Measurements from ENCODE around the gene TMEM41A.
"Not testable (repeated sequence)": the region's sequence is repeated elsewhere in the genome, so short reads cannot be mapped to it uniquely, and the experiment has no call there.

Gene TMEM41A

DNA sequence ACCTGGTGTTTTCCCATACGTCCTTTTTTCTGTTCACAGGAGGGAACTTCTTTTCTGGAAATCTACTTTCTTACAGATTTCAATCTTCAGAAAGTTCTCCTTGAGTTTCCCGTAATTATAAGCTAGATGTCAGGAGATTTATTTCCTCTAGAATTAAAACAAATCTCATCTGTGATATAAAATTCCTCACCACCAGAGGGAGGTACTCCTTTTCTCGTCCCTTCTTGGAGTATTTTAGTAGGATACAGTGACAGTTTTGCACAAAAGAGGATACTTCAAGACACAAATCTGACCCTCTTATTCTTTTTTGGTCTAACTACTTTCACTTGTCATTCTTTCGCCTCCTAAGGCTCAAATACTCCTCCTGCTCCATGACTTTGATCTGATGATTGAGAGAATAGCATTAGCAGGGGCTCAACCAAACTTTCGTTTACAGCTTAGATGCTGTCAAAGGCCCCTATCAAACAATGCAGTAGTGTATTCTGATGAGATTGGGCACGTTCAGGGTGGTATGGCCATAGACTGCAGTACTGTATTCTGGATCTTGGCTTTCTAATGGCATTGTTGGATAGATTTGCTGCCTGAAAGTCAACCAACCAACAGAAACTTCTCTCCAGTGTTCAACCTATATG lies 38.0 kb downstream of the TMEM41A start:
- H3K4me3 ChIP-seq (ENCODE audit: low read length) = no peak overlapping the region
- H3K27ac ChIP-seq (ENCODE audit: low read length) = no peak overlapping the region
- H3K9ac ChIP-seq (ENCODE audit: low read length) = no peak overlapping the region
- no peak overlapping the region for H3K4me2 ChIP-seq (ENCODE audit: low read length)
- no peaks in the 10 kb centered on the region for H3K9me3 ChIP-seq (ENCODE audit: insufficient read depth, low read length)
- no peaks in the 10 kb centered on the region for H3K79me2 ChIP-seq (ENCODE audit: low read length)
- H4K20me1 ChIP-seq (ENCODE audit: insufficient read depth, low read length) = no peaks in the 10 kb centered on the region
- TF ChIP-seq, protein P1, sequence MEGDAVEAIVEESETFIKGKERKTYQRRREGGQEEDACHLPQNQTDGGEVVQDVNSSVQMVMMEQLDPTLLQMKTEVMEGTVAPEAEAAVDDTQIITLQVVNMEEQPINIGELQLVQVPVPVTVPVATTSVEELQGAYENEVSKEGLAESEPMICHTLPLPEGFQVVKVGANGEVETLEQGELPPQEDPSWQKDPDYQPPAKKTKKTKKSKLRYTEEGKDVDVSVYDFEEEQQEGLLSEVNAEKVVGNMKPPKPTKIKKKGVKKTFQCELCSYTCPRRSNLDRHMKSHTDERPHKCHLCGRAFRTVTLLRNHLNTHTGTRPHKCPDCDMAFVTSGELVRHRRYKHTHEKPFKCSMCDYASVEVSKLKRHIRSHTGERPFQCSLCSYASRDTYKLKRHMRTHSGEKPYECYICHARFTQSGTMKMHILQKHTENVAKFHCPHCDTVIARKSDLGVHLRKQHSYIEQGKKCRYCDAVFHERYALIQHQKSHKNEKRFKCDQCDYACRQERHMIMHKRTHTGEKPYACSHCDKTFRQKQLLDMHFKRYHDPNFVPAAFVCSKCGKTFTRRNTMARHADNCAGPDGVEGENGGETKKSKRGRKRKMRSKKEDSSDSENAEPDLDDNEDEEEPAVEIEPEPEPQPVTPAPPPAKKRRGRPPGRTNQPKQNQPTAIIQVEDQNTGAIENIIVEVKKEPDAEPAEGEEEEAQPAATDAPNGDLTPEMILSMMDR (IDR thresholded peaks at IDR 0.05; ENCODE audit: low read depth, low read length) = peak; percentile 55
- TF ChIP-seq EZH2phosphoT487 (IDR thresholded peaks at IDR 0.05; ENCODE audit: low read depth) = no peak
- no peaks in the 10 kb centered on the region for H3K27me3 ChIP-seq (ENCODE audit: low read depth, low read length)
- peaks cover 4% of the 10 kb centered on the region for H3K4me1 ChIP-seq (ENCODE audit: low read length)
- no peaks in the 10 kb centered on the region for H3K36me3 ChIP-seq (replicated peaks; ENCODE audit: low read depth, low read length)
- H2AFZ ChIP-seq (ENCODE audit: low read depth, low read length) = no peak overlapping the region

DNA sequence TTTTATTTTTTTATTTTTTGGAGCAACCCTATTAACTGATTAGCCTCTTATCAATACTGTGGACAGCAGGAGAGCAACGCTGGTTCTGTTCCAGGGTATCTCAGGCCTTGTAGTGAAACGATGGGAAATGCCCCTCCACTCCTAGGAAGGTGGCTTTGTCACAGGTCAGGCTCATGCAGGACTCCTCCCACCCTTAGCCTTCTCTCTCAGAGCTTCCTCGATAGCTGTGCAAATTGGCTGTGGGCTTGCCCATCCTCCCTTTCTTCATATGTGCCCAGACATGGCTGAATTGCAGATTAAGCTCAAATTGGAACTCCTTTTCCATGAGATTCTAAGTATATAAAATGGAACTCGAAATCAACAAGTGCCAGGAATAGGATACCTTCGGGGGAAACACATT lies 38.5 kb downstream of the TMEM41A start:
- H3K9me3 ChIP-seq (ENCODE audit: insufficient read depth, low read length) = no peaks in the 10 kb centered on the region
- H3K4me2 ChIP-seq (ENCODE audit: low read length) = no peak overlapping the region
- no peaks in the 10 kb centered on the region for H3K27me3 ChIP-seq (ENCODE audit: low read depth, low read length)
- H3K4me3 ChIP-seq (ENCODE audit: low read length) = no peak overlapping the region
- H3K36me3 ChIP-seq (replicated peaks; ENCODE audit: low read depth, low read length) = no peaks in the 10 kb centered on the region
- H3K79me2 ChIP-seq (ENCODE audit: low read length) = no peaks in the 10 kb centered on the region
- H4K20me1 ChIP-seq (ENCODE audit: insufficient read depth, low read length) = no peaks in the 10 kb centered on the region
- no peak overlapping the region for H2AFZ ChIP-seq (ENCODE audit: low read depth, low read length)
- no peak overlapping the region for H3K9ac ChIP-seq (ENCODE audit: low read length)
- H3K4me1 ChIP-seq (ENCODE audit: low read length) = no peaks in the 10 kb centered on the region
- H3K27ac ChIP-seq (ENCODE audit: low read length) = no peak overlapping the region
- no peak for TF ChIP-seq EZH2phosphoT487 (IDR thresholded peaks at IDR 0.05; ENCODE audit: low read depth)
- TF ChIP-seq, protein P1 (IDR thresholded peaks at IDR 0.05; ENCODE audit: low read depth, low read length) = no peak

DNA sequence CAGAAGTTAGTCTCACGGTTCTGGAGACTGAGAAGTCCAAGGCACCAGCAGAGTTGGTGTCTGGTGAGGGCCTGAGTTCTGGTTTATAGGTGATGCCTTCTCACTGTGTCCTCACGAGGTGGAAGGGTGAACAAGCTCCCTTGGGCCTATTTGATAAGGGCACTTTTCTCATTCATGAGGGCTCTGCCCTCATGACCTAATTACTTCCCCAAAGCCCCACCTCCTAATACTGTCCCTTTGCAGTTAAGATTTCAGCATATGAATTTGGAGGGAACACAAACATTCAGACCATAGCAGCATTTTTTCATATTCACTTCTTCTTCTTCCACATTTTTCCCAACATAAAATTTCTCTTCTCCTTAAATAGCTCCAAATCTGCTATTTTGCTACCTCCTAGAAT lies 41.5 kb downstream of the TMEM41A start:
- Histone ChIP-seq H3K27me3 (ENCODE audit: low read depth, low read length) (no peaks in the 10 kb centered on the region), H3K4me3 (ENCODE audit: low read length) (no peak overlapping the region), H3K4me1 (ENCODE audit: low read length) (no peaks in the 10 kb centered on the region), H3K9ac (ENCODE audit: low read length) (no peak overlapping the region), H2AFZ (ENCODE audit: low read depth, low read length) (no peak overlapping the region), H3K36me3 (replicated peaks; ENCODE audit: low read depth, low read length) (no peaks in the 10 kb centered on the region), H3K9me3 (ENCODE audit: insufficient read depth, low read length) (no peaks in the 10 kb centered on the region), H3K27ac (ENCODE audit: low read length) (no peak overlapping the region), H4K20me1 (ENCODE audit: insufficient read depth, low read length) (no peaks in the 10 kb centered on the region), H3K79me2 (ENCODE audit: low read length) (no peaks in the 10 kb centered on the region), H3K4me2 (ENCODE audit: low read length) (no peak overlapping the region)
- TF ChIP-seq, protein P1 (IDR thresholded peaks at IDR 0.05; ENCODE audit: low read depth, low read length) = no peak
- TF ChIP-seq EZH2phosphoT487 (IDR thresholded peaks at IDR 0.05; ENCODE audit: low read depth) = no peak

DNA sequence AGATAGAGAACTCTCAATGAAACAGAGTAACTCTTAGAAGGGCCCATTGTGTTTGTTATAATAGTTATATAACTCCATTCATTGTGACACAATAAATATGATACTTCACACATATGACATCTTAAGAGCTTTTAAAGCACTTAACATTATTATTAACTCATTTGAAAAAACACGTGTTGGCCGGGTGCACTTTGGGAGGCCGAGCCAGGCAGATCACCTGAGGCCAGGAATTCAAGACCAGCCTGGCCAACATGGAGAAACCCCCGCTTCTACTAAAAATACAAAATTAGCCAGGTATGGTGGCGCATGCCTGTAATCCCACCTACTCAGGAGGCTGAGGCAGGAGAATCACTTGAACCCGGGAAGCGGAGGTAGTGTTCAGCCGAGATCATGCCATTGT lies 47.4 kb downstream of the TMEM41A start:
- H3K27me3 ChIP-seq (ENCODE audit: low read depth, low read length); H3K79me2 ChIP-seq (ENCODE audit: low read length); H4K20me1 ChIP-seq (ENCODE audit: insufficient read depth, low read length); H3K36me3 ChIP-seq (replicated peaks; ENCODE audit: low read depth, low read length); H3K9me3 ChIP-seq (ENCODE audit: insufficient read depth, low read length); H3K4me2 ChIP-seq (ENCODE audit: low read length); H2AFZ ChIP-seq (ENCODE audit: low read depth, low read length); H3K4me3 ChIP-seq (ENCODE audit: low read length); H3K4me1 ChIP-seq (ENCODE audit: low read length); H3K9ac ChIP-seq (ENCODE audit: low read length); H3K27ac ChIP-seq (ENCODE audit: low read length): not testable (repeated sequence)

All from OCI-LY3 (cell line).